HG03060 (cell line): ENCODE results near the gene ARL17B.
"Not testable (repeated sequence)": the region's sequence is repeated elsewhere in the genome, so short reads cannot be mapped to it uniquely, and the experiment has no call there.

ENCODE experiments used
- ATAC-seq: cut with Tn5 transposase; IDR thresholded peaks from one replicate; pipeline ENCODE4 v1.9.1; 2021; ENCODE audit warnings: low read depth, moderate number of reproducible peaks; ENCODE audit not compliant: unreplicated experiment

The ARL17B gene

DNA sequence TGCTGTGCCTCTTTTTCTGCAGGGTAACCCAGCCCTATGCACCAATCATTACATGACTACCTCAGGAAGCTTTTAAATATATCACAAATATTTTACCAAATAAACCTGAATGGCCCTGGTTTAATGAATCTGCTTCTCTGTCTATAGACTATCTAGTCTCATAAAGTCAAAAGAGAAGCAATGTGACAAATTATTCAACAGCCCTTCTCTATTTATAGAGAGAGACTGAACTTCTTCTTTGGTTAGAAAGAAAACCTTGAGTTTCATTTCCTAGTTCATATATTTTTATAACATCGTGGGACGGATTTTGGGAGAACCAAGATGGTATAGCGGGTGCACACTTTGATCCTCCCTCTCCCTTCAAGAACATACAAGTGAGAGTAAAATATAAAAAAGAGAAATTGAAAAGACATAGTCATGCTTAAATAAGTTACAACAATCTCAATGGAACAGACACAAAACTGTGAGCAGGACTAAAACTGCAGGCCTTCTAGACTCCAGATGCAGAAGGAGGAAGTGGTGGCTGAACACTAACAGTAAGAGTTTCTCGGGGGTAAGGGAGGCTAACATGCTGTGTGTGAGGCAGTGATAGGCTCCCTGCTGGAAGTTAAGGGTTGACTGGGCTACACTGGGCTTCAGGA is 70.5 kb downstream of the ARL17B start:
- peak; percentile 61 for ATAC-seq

GRCh38 chr17:46287587-46287986 is 74.0 kb downstream of the ARL17B start:
- ATAC-seq = not testable (repeated sequence)

DNA sequence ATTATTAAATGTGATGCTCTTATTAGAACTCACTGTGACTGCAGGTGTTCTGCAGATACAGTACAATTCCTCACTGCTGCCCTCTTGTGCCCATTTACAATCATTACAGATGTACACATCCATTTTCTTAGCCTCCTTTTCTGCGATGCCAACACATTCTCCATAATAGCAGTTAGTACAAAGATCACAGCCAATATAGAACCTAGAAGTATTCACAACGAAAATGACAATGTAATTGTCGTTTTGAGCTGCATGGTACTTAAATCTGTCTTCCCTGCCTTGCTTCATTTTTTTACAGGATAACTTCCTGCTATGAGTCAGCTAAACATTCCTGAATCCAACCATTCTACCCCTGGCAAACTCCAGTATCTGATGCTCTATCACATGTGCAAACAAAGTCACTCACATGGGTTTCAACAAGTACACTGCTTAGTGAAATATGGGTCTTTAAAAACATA is 74.8 kb downstream of the ARL17B start:
- ATAC-seq = peak; percentile 42

- not testable (repeated sequence) for ATAC-seq
Observed at GRCh38 chr17:46285500-46285899, 76.1 kb downstream of the ARL17B start.

- ATAC-seq = not testable (repeated sequence)
Observed at GRCh38 chr17:46284467-46284866, 77.1 kb downstream of the ARL17B start.

GRCh38 chr17:46282635-46283034 is 78.9 kb downstream of the ARL17B start:
- not testable (repeated sequence) for ATAC-seq

GRCh38 chr17:46281336-46281735 is 80.2 kb downstream of the ARL17B start:
- ATAC-seq = not testable (repeated sequence)

DNA sequence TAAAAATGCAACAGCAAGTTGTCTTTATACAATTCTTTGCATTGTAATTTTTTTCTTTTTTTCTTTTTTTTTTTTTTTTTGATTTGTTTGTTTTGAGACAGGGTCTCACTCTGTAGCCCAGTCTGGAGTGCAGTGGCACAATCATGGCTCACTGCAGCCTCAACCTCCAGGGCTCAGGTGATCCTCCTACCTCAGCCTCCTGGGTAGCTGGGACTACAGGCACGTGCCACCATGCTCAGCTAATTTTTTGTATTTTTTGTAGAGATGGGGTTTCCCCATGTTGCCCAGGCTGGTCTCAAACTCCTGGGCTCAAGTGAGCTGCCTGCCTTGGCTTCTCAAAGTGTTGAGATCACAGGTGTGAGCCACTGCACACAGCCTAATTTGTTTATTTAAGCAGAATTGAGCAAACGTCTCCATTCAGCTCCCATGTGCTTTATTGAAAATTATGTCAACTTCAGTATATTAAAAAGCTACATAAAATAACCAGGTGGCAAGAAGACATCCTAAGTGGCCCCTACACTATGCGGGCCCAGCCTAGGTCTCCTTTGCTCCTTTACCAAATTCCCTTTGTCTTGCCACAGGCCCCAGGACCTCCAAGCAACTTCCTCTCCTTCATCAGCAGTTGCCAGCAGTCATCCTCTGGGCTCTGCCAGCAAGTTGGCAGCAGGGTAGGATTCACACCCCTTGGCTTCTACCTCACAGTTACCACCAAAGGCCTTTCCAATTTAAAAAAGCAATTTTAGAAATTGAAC is 84.7 kb downstream of the ARL17B start:
- ATAC-seq = not testable (repeated sequence)

GRCh38 chr17:46274238-46274637 is 87.3 kb downstream of the ARL17B start:
- ATAC-seq = no peak

- no peak for ATAC-seq
Observed at GRCh38 chr17:46273541-46274236, 87.9 kb downstream of the ARL17B start.

DNA sequence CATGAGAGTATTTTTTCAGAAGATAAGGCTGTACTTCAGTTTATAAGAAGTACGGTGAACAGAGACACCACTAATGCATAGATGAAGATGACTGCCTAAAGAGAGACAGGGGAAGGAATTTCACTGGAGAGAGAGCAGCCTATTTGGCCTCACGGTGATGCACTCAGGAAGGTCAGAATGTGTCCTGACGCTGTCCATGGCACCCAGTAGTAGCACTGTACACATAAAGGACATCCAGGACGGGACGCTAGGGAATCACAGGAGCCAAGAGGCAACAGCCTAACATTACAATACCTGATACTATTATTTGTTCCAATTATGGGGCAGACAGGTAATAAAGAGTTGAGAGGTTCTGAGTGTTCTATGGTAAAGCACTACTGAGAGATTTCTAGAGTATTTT is 91.5 kb downstream of the ARL17B start:
- no peak for ATAC-seq

- ATAC-seq = no peak
Observed at GRCh38 chr17:46266656-46267544, 94.7 kb downstream of the ARL17B start.

DNA sequence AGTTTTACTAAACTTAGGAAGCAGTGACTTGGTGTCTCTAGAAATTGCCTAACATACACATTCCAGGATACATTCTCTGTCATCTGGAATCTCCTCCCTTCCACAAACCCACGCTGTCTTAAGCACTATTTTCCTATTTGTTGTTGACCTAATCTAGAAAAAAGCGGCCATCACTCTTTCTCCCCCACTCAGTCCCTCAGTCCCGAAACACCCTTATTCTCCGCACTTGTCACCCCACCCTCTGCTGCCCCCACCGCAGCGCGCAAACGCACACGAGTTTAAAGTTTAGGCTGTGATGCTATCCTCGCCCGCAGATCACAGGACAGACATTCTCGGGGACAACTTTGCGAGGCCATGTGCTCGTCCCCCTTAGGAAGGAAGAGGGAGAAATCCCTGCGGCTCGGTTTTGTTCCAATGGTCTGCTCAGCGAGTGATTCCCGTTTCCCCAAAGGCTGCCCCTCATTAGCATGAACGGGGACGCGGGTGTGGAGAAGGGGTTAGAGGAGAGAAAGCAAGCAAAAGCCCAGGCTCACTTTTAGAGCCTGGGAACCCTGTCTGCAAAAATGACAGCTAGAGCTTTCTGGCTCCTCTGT is 95.4 kb downstream of the ARL17B start:
- ATAC-seq = not testable (repeated sequence)

DNA sequence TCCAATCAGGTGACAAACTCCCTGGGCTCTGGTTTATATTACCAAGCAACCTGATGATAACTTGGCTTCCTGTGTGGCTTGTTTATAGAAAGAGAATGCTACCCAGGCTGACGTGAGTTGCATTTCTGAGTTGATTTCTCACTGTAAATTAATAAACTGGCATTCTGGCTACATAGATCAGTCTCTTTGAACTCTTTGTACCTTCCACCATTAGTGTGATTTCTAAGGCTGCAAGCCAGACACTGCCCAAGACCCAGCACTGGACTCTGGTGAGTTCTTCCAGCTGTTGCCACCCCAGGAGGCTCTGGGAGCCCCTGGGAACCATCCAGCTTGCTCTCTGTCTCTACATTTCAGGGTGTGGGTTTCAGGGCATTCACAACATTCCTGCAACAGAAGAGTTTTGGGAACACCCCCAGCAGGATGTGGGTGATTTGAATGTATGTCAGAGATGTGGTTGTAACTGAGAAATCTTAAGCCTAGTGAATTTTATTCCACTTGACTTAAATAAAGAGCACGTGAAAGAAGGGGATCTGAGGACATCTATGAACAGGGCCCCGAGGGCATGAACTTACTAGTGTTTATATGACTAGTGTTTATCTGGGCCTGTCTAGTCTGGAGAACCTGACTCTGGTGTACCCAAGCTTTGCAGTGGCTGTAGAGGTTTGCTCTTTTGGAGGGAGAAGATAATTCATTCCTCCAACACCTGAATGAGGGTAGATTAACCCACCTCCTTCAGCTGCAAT is 96.9 kb downstream of the ARL17B start:
- ATAC-seq = no peak

DNA sequence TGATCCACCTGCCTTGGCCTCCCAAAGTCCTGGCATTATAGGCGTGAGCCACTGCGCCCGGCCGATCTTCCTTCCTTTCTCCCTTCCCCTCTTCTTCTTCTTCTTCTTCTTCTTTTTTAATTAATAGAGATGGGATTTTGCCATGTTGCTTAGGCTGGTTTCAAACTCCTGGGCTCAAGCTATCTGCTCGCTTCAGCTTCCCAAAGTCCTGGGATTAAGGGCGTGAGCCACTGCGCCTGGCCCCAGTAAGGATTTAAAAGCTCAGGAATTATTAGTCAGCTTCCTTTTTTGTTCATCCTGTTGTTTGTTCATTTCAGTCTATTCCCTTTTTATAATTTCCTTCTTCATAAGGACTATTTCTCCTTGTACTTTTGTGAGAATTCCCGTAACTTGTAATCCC is 99.3 kb downstream of the ARL17B start:
- ATAC-seq = no peak

DNA sequence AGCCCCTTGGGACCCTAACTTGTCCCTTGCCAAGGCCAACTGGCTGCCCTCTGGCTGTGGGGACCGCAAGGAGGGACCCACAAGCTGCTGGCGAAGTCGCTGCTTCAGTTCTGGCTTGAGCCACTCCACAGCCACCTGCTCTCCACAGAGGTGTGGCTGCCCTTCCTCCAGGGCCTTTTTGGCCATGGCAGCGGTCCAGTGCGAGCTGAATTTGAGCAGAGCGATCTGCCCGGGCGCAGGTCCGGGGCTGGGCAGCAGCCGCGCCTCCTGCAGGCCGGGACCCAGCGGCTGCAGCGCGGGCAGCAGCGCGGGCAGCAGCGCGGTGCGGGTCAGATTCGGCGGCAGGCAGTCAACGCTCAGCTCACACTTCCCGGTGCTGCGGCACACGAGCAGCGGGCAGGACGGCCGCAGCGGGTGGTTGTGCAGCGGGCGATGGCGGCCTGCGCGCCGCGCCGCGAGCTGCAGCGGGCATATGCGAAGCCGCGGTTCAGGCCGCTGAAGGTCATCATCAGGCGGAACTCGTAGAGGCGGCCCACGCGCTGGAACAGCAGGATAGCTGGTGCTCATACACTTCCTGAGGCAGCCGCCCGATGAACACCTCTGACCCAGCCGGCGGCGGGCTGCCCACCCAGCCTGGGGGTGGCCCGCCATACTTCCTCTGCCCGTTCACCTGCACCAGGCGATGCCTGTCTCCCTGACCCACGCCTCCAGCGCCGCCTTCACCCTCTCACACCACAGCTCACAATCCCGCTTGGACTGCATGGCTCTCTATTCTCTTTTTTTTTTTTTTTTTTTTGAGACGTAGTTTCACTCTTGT is 101.5 kb downstream of the ARL17B start:
- ATAC-seq = not testable (repeated sequence)

DNA sequence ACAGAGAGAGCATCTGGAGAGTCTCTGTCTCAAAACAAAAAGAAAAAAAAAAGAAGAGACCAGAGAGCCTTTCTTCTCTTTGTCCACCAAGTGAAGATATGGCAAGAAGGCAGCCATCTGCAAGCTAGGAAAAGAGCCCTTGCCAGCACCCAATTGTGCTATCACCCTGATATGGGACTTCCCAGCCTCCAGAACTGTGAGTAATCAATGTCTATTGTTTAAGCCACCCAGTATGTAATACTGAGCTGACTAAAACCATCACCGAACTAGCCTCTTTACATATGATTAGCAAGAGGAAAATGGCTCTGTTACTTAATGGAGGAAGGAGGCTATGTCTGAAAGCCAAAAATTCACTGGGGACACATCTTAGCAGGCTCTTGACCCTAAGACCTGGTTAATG is 105.2 kb downstream of the ARL17B start:
- ATAC-seq = not testable (repeated sequence)

GRCh38 chr17:46254215-46254614 is 107.4 kb downstream of the ARL17B start:
- ATAC-seq = not testable (repeated sequence)
